DMS114 treated with DMSO at 0.1 percent for 48 hours (cell line): Measurements from ENCODE around the gene RAB40AL.
"Not testable (repeated sequence)": the region's sequence is repeated elsewhere in the genome, so short reads cannot be mapped to it uniquely, and the experiment has no call there.

Experiments
- DNase-seq: peaks from one replicate; lab custom pipeline; 2025; ENCODE audit not compliant: unreplicated experiment; lab: John Stamatoyannopoulos, UW

The RAB40AL gene, protein sequence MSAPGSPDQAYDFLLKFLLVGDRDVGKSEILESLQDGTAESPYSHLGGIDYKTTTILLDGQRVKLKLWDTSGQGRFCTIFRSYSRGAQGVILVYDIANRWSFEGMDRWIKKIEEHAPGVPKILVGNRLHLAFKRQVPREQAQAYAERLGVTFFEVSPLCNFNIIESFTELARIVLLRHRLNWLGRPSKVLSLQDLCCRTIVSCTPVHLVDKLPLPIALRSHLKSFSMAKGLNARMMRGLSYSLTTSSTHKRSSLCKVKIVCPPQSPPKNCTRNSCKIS

GRCh38 chrX:102936972-102937371 is at the start of gene RAB40AL:
Gene RAB40AL (plus strand): TSS chrX:102937272. CDS start chrX:102937319, 47 bp downstream.
- not testable (repeated sequence) for DNase-seq

- DNase-seq = no peak
Measured at GRCh38 chrX:102887687-102888086, 49.4 kb upstream of the RAB40AL start.

DNA sequence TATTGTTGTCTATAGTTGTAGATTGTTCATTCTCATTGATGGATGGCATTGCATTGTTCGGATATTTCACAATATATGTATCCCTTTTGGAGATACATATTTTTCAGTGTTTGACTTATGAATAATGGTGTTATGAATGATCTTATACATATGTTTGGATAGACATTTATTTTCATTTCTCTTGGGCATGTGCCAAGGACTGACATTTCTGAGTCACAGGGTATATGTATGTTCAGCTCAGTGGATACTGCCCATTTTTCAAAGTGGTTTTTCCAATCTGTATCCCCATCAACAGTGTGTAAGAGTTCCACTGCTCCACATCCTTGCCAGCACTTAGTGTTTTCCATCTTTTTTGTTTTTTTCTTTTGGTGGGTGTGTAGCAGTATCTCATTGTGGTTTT is 45.0 kb upstream of the RAB40AL start:
- no peak for DNase-seq

DNA sequence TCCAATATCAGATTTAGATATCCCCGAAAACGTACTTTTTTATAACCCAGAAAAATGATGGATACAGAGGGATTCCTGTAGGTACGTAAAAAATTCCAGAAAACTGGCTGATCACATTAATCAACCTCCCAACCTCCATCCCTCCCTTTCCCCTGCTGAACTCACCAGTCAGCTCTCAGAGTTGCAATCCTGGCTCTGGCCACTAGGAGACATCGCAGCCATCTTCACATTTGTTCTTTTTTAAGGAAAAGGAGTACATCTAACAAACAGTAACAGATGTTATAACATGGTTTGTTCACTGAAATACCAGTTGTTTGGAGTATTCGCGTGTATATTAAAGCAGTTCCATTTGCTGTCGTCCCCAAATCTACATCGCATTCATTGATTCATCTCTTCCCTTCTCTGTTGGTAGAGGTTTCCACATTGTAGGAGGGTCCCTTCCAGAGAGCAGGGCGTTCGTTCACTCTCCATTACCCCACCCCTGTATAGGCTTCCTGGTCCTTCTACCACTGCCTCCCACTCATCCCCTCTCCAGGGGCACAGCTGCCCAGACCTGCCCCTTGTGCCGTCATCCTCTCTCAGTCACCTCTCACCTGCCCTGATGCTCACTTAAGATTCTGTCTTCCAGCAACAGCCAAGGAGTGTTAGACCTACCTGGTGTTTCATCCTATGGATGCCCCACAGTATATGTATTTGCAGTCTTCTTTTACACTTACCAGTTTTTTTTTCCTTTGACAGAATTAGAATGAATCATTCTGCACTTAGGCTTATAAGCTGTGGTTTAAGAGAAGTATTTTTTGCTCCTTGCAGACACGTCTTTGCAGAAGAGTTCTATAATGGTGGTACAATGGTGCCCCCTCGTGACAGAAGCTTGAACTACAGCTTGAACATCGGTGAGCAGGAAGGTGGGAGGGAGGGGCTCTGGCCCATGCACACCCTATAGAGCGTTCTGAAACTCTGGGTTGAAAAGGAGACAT is 36.8 kb upstream of the RAB40AL start:
- peak; percentile 66 for DNase-seq

GRCh38 chrX:102902355-102902754 is 34.7 kb upstream of the RAB40AL start:
- DNase-seq = no peak

- no peak for DNase-seq
Measured at GRCh38 chrX:102930990-102931756, 5.9 kb upstream of the RAB40AL start.

- DNase-seq = peak; percentile 1
Measured at GRCh38 chrX:102934624-102935023, 2.4 kb upstream of the RAB40AL start.

DNA sequence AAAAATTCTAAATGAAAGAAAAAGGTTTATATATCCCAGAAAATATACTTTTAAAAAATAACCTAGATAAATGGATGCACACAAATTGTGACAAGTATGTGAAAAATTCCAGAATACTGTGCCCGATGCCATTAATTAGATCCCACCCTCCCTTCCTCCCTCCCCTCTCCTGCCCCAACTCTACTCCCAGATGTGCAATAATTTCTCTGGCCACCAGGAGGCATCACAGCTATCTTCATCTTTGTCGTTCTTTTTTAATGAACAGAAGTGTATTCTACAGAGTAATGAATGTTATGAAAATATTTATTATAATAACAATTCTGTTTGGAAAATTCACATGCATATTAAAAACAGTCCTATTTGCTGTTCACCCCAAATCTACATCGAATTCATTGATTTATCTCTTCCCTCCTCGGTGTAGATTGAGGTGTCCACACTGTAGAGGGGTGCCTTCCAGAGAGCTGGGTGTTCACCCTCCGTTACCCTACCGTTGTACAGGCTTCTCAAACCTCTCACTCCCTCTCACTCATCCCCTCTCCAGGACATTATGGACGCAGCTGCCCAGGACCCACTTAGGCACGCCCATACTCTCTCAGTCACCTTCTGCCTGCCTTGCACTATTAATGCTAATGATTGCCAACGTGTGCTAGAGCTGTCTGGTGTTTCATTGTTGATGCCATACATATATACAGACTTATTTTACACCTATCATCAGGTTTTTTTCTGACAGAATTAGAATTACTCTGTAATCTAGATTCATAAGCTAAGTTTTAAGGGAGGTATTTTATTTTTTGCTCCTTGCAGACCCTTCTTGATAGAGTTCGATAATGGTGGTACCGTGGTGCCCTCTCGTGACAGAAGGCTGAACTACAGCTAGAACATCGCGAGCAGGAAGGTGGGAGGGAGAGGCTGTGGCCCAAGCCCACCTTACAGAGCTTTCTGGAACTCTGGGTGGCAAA is 14.1 kb downstream of the RAB40AL start:
- peak; percentile 78 for DNase-seq

- no peak for DNase-seq
Measured at GRCh38 chrX:102957751-102958150, 20.7 kb downstream of the RAB40AL start.

DNA sequence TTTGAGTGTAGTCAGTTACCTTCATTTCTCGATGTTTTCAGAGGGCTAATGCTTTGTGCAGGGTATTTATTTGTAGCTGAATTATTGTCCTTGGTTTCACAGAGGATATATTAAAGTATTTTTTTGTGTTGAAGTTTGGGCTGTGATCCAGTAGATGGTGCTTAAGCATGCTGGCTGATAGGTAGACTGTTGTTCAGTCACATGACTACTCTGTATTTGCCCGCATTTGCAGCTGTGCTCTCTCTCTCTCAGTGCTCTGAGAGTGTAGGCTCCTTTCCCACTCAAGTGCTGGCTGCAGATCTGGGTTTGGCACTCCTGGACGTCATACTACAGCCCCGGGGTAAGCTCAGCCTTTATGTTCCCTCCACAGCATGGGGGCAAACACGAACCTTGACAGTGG is 21.7 kb downstream of the RAB40AL start:
- no peak for DNase-seq

GRCh38 chrX:102959471-102959870 is 22.4 kb downstream of the RAB40AL start:
- no peak for DNase-seq

- no peak for DNase-seq
Measured at GRCh38 chrX:102963955-102964354, 26.9 kb downstream of the RAB40AL start.

GRCh38 chrX:102964940-102965339 is 27.9 kb downstream of the RAB40AL start:
- DNase-seq = no peak

GRCh38 chrX:102966701-102967100 is 29.6 kb downstream of the RAB40AL start:
- no peak for DNase-seq

GRCh38 chrX:102968216-102968615 is 31.1 kb downstream of the RAB40AL start:
- DNase-seq = no peak

DNA sequence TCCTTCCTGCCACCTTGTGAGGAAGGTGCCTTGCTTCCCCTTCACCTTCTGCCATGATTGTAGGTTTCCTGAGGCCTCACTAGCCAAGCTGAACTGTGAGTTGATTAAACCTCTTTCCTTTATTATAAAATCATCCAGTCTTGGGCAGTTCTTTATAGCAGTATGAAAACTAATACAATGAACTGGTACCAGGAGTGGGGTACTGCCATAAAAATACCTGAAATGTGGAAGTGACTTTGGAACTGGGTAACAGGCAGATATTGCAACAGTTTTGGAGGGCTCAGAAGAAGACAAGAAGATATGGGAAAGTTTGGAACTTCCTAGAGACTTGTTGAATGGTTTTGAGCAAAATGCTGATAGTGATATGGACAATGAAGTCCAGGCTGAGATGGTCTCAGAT is 34.5 kb downstream of the RAB40AL start:
- not testable (repeated sequence) for DNase-seq

- DNase-seq = no peak
Measured at GRCh38 chrX:102975016-102975415, 37.9 kb downstream of the RAB40AL start.

DNA sequence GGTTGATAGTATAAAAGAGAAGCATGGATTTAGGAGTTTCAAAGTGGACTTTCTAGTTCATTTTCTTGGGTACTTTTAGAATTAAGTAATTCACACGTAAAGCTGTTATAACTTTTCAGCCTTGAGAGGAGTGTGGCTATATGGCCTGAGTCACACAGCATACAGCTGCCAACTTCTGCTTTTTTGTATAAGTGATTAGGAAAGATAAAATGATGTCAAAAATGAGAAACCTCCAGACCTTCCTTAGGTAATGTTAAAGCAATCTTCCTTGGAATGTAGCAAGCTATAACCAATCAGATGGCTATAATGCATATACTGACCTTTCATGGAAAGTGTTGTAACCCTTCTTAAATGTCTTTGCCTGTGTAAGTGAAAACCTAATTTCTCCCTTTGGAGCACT is 39.2 kb downstream of the RAB40AL start:
- no peak for DNase-seq

DNA sequence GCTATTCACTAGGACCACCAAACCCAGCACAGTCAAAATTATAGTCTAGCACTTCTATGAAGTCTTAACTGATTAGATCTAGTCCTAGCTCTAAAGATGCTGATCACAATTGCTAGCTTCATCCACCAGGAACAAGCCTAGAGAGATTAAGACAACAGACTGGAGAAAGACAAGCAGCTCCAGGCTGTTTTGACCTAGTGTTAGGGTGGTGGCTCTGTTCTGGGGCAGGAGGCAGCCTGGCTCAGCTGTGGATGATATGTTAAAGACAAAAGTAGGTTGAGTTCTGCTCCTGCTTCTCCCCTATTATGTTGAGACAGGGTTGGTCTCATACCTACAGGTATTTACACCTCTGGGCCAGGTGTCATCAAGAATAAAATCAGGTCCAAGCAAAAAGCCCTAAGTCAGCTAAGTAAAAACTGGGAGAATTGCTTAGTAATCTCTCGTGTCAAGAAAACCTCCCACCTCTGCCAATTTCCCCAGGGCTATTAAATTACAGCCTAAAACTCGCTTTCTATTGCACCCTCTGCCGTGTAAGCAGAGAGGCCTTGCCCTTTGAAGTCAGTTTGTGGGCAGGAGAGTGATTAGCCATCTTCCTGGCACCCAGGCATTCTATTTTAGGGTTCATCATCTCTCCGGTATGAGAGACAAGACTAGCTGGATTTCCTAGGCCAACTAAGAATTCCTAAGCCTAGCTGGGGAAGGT is 39.9 kb downstream of the RAB40AL start:
- DNase-seq = no peak

DNA sequence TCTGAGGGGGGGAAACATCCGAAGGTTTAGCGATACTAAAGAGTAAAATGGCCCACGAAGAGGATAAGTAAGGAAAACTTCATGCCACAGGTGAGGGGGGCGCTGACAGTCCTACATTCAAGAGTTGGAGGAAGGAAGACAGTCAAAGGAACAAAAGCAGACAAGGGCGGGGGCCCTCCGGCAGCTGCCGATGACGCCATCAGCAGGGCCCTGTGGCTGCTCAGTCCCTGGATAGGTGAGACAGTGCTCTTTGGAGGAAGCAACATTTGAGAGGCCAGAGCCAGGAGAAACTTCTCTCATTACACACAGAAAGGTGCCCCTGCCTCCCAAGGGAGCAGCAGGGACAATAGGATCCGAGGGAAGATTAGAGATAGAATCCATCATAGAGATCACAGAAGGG is 41.5 kb downstream of the RAB40AL start:
- DNase-seq = no peak
